ENCODE measurements around the gene RNPEPL1.

The RNPEPL1 gene

GRCh38 chr2:240578110-240578450 lies 9.8 kb downstream of the RNPEPL1 start:
- no peak overlapping the region for H3K27ac Mint-ChIP-seq
- no peak overlapping the region for H3K4me3 Mint-ChIP-seq
- peaks cover 7% of the 10 kb centered on the region for H3K4me1 Mint-ChIP-seq
- H3K36me3 Mint-ChIP-seq (ENCODE audit: low read depth), result peaks cover 32% of the 10 kb centered on the region
- no peaks in the 10 kb centered on the region for H3K27me3 Mint-ChIP-seq (ENCODE audit: low read depth, poor library complexity)
- DNase-seq, result no peak
- H3K9me3 Mint-ChIP-seq, result peaks cover 15% of the 10 kb centered on the region
- TF ChIP-seq CTCF (IDR thresholded peaks at IDR 0.05), result no peak

- DNase-seq, result no peak
- H3K27ac Mint-ChIP-seq, result peak overlapping the region; percentile 88
- peaks cover 35% of the 10 kb centered on the region for H3K36me3 Mint-ChIP-seq (ENCODE audit: low read depth)
- H3K9me3 Mint-ChIP-seq, result peaks cover 15% of the 10 kb centered on the region
- no peaks in the 10 kb centered on the region for H3K27me3 Mint-ChIP-seq (ENCODE audit: low read depth, poor library complexity)
- no peak overlapping the region for H3K4me3 Mint-ChIP-seq
- no peak for TF ChIP-seq CTCF (IDR thresholded peaks at IDR 0.05)
- H3K4me1 Mint-ChIP-seq, result peaks cover 7% of the 10 kb centered on the region
Observed at GRCh38 chr2:240578488-240578887, 10.2 kb downstream of the RNPEPL1 start.

GRCh38 chr2:240579071-240579762 lies 10.9 kb downstream of the RNPEPL1 start:
- no peak for DNase-seq
- peaks cover 8% of the 10 kb centered on the region for H3K4me1 Mint-ChIP-seq
- peaks cover 15% of the 10 kb centered on the region for H3K9me3 Mint-ChIP-seq
- TF ChIP-seq CTCF (IDR thresholded peaks at IDR 0.05), result no peak
- H3K27ac Mint-ChIP-seq, result no peak overlapping the region
- no peak overlapping the region for H3K4me3 Mint-ChIP-seq
- H3K36me3 Mint-ChIP-seq (ENCODE audit: low read depth), result peaks cover 35% of the 10 kb centered on the region
- H3K27me3 Mint-ChIP-seq (ENCODE audit: low read depth, poor library complexity), result no peaks in the 10 kb centered on the region

- Mint-ChIP-seq H3K36me3 (ENCODE audit: low read depth) (peaks cover 35% of the 10 kb centered on the region), H3K4me1 (peaks cover 16% of the 10 kb centered on the region), H3K9me3 (peaks cover 15% of the 10 kb centered on the region), H3K27me3 (ENCODE audit: low read depth, poor library complexity) (no peaks in the 10 kb centered on the region), H3K4me3 (no peak overlapping the region), H3K27ac (peak overlapping the region; percentile 84)
- no peak for DNase-seq
- no peak for TF ChIP-seq CTCF (IDR thresholded peaks at IDR 0.05)
Observed at GRCh38 chr2:240579771-240580614, 11.7 kb downstream of the RNPEPL1 start.

GRCh38 chr2:240581811-240582210 lies 13.5 kb downstream of the RNPEPL1 start:
- Mint-ChIP-seq H3K27ac (peak overlapping the region; percentile 39), H3K27me3 (ENCODE audit: low read depth, poor library complexity) (no peaks in the 10 kb centered on the region), H3K4me1 (peaks cover 26% of the 10 kb centered on the region), H3K9me3 (peaks cover 15% of the 10 kb centered on the region), H3K4me3 (no peak overlapping the region), H3K36me3 (ENCODE audit: low read depth) (peaks cover 35% of the 10 kb centered on the region)
- DNase-seq, result no peak
- no peak for TF ChIP-seq CTCF (IDR thresholded peaks at IDR 0.05)

Data from nephron progenitor cell (in vitro differentiated cells).